ENCODE measurements around the gene TNFSF10. TPM values are rescaled to one million over a fixed set of nuclear protein-coding genes. Genes with fewer than 3 reads are reported as not detected.

Gene TNFSF10
- total and polyA plus RNA-seq, 2 of the 8 experiments (the other 6 are each of a cell fraction or from before 2014, with no cell fraction given), result 0.06 TPM; not detected in 1

DNA sequence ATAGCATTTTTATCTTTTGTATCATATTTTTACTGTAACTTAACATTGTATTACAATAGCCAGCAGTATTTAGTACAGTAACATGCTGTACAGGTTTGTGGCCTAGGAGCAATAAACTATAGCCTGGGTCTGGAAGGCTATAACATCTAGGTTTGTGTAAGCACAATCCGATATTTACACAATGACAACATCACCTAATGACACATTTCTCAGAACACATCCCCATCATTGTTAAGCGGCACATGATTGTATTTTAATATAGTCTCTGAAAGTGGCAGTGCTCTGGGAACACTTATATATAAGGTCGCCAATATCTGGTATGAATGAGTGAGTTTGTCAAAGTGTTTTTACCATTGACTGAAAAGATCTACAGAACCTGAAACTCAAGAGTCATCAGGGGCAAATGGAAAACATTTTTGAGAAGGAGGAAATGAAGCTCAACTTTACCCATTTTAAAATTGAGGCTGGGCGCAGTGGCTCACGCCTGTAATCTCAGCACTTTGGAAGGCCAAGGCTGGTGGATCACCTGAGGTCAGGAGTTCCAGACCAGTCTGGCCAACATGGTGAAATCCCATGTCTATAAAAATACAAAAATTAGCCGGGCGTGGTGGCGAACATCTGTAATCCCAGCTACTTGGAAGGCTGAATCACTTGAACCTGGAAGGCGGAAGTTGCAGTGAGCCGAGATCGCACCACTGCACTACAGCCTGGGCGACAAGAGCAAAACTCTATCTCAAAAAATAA is 38.8 kb upstream of the TNFSF10 start:
- Histone ChIP-seq H3K27me3 (replicated peaks in 1 of 4; ENCODE audit: control insufficient read depth in 3 of 4, extremely low read depth in 1 of 4, insufficient read depth in 3 of 4, low read length in 3 of 4) (no peaks in the 10 kb centered on the region), H3K23ac (ENCODE audit: insufficient read length) (no peak overlapping the region), H3K36me3 (ENCODE audit: control insufficient read depth in 2 of 4, insufficient read depth in 4 of 4, low read length in 3 of 4) (no peaks in the 10 kb centered on the region), H4K20me1 (replicated peaks in 1 of 2; ENCODE audit: control insufficient read depth in 1 of 2, insufficient read depth in 2 of 2, low read length in 2 of 2) (peaks cover 0 to 2% of the 10 kb centered on the region in 2 experiments), H4K8ac (ENCODE audit: extremely low read depth, insufficient read depth, low read length) (no peak overlapping the region), H3K4me2 (ENCODE audit: insufficient read depth in 1 of 2, low read depth in 2 of 2, low read length in 2 of 2) (no peak overlapping the region), H2BK15ac (ENCODE audit: low read length) (no peak overlapping the region), H3K79me2 (ENCODE audit: control insufficient read depth in 1 of 2, insufficient read depth in 2 of 2, low read length in 2 of 2) (no peaks in the 10 kb centered on the region), H2BK12ac (ENCODE audit: low read depth, low read length) (no peak overlapping the region), H3K4me1 (replicated peaks in 1 of 4; ENCODE audit: control insufficient read depth in 3 of 4, insufficient read depth in 4 of 4, low read length in 3 of 4) (0 out of 7 replicates have a peak, but pooled peaks cover 0 to 3% (median 0%) of the 10 kb centered on the region in 4 experiments), H2BK20ac (ENCODE audit: low read length) (no peak overlapping the region), H2AFZ (ENCODE audit: low read length) (no peak overlapping the region), H3K23me2 (ENCODE audit: low read depth, low read length) (no peaks in the 10 kb centered on the region), H3K79me1 (ENCODE audit: low read depth, low read length) (no peaks in the 10 kb centered on the region), H3K9me3 (ENCODE audit: insufficient read depth in 2 of 2, low read depth in 1 of 2, low read length in 1 of 2) (no peaks in the 10 kb centered on the region), H2BK5ac (ENCODE audit: low read depth, low read length) (no peak overlapping the region), H3K27ac (ENCODE audit: low read depth, low read length) (no peak overlapping the region), H3K18ac (ENCODE audit: extremely low read depth, low read length) (no peak overlapping the region), H2BK120ac (replicated peaks; ENCODE audit: low read depth, low read length) (no peak overlapping the region), H3K4ac (replicated peaks; ENCODE audit: insufficient read length, low read depth, low read length) (no peak overlapping the region), H3K9ac (replicated peaks in 1 of 4; ENCODE audit: extremely low read depth in 1 of 4, low read depth in 3 of 4, low read length in 3 of 4) (no peak overlapping the region), H2AK5ac (ENCODE audit: low read depth, low read length) (no peak overlapping the region), H4K91ac (replicated peaks; ENCODE audit: insufficient read length, low read length) (no peak overlapping the region), H3K4me3 (ENCODE audit: extremely low read depth in 1 of 4, insufficient read depth in 2 of 4, low read depth in 3 of 4, low read length in 4 of 4) (no peak overlapping the region), H3K14ac (ENCODE audit: insufficient read length) (no peak overlapping the region), H4K5ac (ENCODE audit: insufficient read length, low read depth, low read length) (no peak overlapping the region), H3K56ac (replicated peaks; ENCODE audit: insufficient read length, low read depth, low read length) (no peak overlapping the region)
- ChIA-PET CTCF (ENCODE audit: partially characterized antibody) (interaction anchor here (1.1 to 1.7 kb wide), 2 partner anchors 33 to 948 kb away, joined by 3 to 7 read pairs; no protein-coding TSS in a partner anchor), POLR2A (ENCODE audit: partially characterized antibody) (no interaction called here)
- WGBS, 2 experiments (ENCODE audit: extremely low coverage in 1 of 2, insufficient coverage in 1 of 2, insufficient read length in 1 of 2, insufficient replicate concordance in 2 of 2, low coverage in 1 of 2, low lambda C conversion rate in 2 of 2, missing lambda C conversion rate in 1 of 2), result 95% methylated on average over 12 of the region's 12 CpGs; no CpG with 5 or more reads in 1 of the 2 experiments
- no peak for FAIRE-seq
- no peak for DNase-seq (ENCODE audit: low read depth in 1 of 2, low spot score in 2 of 2)
- TF ChIP-seq RBBP5 (IDR thresholded peaks at IDR 0.05; ENCODE audit: borderline replicate concordance, low read depth, low read length) (no peak), YY1 (IDR thresholded peaks at IDR 0.05; ENCODE audit: low read depth, low read length) (no peak), HDAC6 (IDR thresholded peaks at IDR 0.05; ENCODE audit: low read depth, low read length) (no peak), MAFK (IDR thresholded peaks at IDR 0.05; ENCODE audit: low read depth, low read length) (no peak), RNF2 (IDR thresholded peaks at IDR 0.05; ENCODE audit: borderline replicate concordance, low read depth, low read length, missing control alignments, poor library complexity, severe bottlenecking) (no peak), CEBPB (IDR thresholded peaks at IDR 0.05; ENCODE audit: low read depth, low read length) (no peak), ASH2L (IDR thresholded peaks at IDR 0.05; ENCODE audit: low read length) (no peak), CBX8 (IDR thresholded peaks at IDR 0.05; ENCODE audit: borderline replicate concordance, low read depth, low read length) (no peak), SIRT6 (IDR thresholded peaks at IDR 0.05; ENCODE audit: low read length) (no peak), JUND (IDR thresholded peaks at IDR 0.05; ENCODE audit: low read length) (no peak), RAD21 (IDR thresholded peaks at IDR 0.05 in 1 of 2, conservative IDR thresholded peaks at IDR 0.05 in 1 of 2; ENCODE audit: low read depth in 2 of 2, low read length in 2 of 2) (no peak)
- TF ChIP-seq, protein P1, sequence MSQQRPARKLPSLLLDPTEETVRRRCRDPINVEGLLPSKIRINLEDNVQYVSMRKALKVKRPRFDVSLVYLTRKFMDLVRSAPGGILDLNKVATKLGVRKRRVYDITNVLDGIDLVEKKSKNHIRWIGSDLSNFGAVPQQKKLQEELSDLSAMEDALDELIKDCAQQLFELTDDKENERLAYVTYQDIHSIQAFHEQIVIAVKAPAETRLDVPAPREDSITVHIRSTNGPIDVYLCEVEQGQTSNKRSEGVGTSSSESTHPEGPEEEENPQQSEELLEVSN (IDR thresholded peaks at IDR 0.05), result no peak

All from H1 (cell line).